H1 (cell line): Measurements from ENCODE around the gene IFITM10. TPM values are rescaled to one million over a fixed set of nuclear protein-coding genes. Genes with fewer than 3 reads are reported as not detected.
"Not testable (repeated sequence)": the region's sequence is repeated elsewhere in the genome, so short reads cannot be mapped to it uniquely, and the experiment has no call there.

Experiments
- CTCF ChIA-PET: fragments of 300-600 bp; sonication (Branson Sonifier 250); formaldehyde crosslinking; loops from one replicate; lab custom pipeline; 2021; ENCODE audit not compliant: partially characterized antibody; lab: Charles Lee
- POLR2A ChIA-PET: fragments of 300-600 bp; sonication (Branson Sonifier 250); formaldehyde crosslinking; loops from one replicate; lab custom pipeline; 2021; ENCODE audit warnings: inconsistent platforms; ENCODE audit not compliant: partially characterized antibody; lab: Charles Lee
- DNase-seq, 2 experiments: peaks; one replicate each; pipeline versions ENCODE4 v3.0.0 to v3.0.0-alpha.2; 2010 to 2022; ENCODE audit warnings: low spot score in 2 of 2, low read depth in 1 of 2, mixed read lengths in 1 of 2
- FAIRE-seq: peaks from 2 replicates; lab custom pipeline; 2011; peaks lifted over from hg19 to GRCh38; lab: Jason Lieb, UNC
- H2AFZ ChIP-seq: 2 replicates; pipeline ENCODE4 v1.8.1; 2012; ENCODE audit warnings: low read length, inconsistent platforms
- H2AK5ac ChIP-seq: 2 replicates; pipeline ENCODE4 v1.6.1; 2013; ENCODE audit warnings: low read depth, low read length
- H2BK120ac ChIP-seq: replicated peaks from 2 replicates; pipeline ENCODE3; 2013; ENCODE audit warnings: low read depth, low read length, inconsistent platforms
- H2BK12ac ChIP-seq: 2 replicates; pipeline ENCODE4 v1.6.1; 2013; ENCODE audit warnings: low read depth, low read length
- H2BK15ac ChIP-seq: 2 replicates; pipeline ENCODE4 v1.6.1; 2013; ENCODE audit warnings: low read length
- H2BK20ac ChIP-seq: 2 replicates; pipeline ENCODE4 v1.6.1; 2013; ENCODE audit warnings: low read length
- H2BK5ac ChIP-seq: 2 replicates; pipeline ENCODE4 v1.6.1; 2013; ENCODE audit warnings: low read depth, low read length
- H3K14ac ChIP-seq: 2 replicates; pipeline ENCODE4 v1.6.1; 2013; ENCODE audit warnings: inconsistent platforms; ENCODE audit not compliant: insufficient read length
- H3K18ac ChIP-seq: 2 replicates; pipeline ENCODE4 v1.6.1; 2013; ENCODE audit warnings: low read length; ENCODE audit errors: extremely low read depth
- H3K23ac ChIP-seq: 2 replicates; pipeline ENCODE4 v1.6.1; 2013; ENCODE audit warnings: inconsistent platforms; ENCODE audit not compliant: insufficient read length
- H3K23me2 ChIP-seq: 2 replicates; pipeline ENCODE4 v1.6.1; 2013; ENCODE audit warnings: low read depth, low read length
- H3K27ac ChIP-seq: 2 replicates; pipeline ENCODE4 v1.6.1; 2011; ENCODE audit warnings: low read depth, low read length, inconsistent platforms
- H3K27me3 ChIP-seq, 4 experiments: replicated peaks in 1 of 4; 1 replicate in 1 of 4; 2 replicates in 3 of 4; pipeline versions ENCODE4 v1.6.1 to v1.8.1; 2011 to 2013; ENCODE audit warnings: low read length in 3 of 4, mild to moderate bottlenecking in 3 of 4, inconsistent platforms in 2 of 4, mixed read lengths in 2 of 4, moderate library complexity in 1 of 4; ENCODE audit not compliant: control insufficient read depth in 3 of 4, insufficient read depth in 3 of 4; ENCODE audit errors: extremely low read depth in 1 of 4
- H3K36me3 ChIP-seq, 4 experiments: 2 replicates each; pipeline versions ENCODE4 v1.6.1 to v1.8.1; 2011 to 2013; ENCODE audit warnings: mild to moderate bottlenecking in 4 of 4, low read length in 3 of 4, moderate library complexity in 2 of 4, control low read depth in 1 of 4, inconsistent platforms in 1 of 4; ENCODE audit not compliant: insufficient read depth in 4 of 4, control insufficient read depth in 2 of 4
- H3K4ac ChIP-seq: replicated peaks from 2 replicates; pipeline ENCODE3; 2013; ENCODE audit warnings: low read length, low read depth, mixed read lengths, inconsistent platforms; ENCODE audit not compliant: insufficient read length
- H3K4me1 ChIP-seq, 4 experiments: replicated peaks in 1 of 4; 1 replicate in 1 of 4; 2 replicates in 3 of 4; pipeline versions ENCODE4 v1.6.1 to v1.8.1; 2011 to 2013; ENCODE audit warnings: low read length in 3 of 4, inconsistent platforms in 2 of 4, mixed read lengths in 1 of 4; ENCODE audit not compliant: insufficient read depth in 4 of 4, control insufficient read depth in 3 of 4
- H3K4me2 ChIP-seq, 2 experiments: 2 replicates each; pipeline versions ENCODE4 v1.6.1 to v1.8.1; 2011 to 2013; ENCODE audit warnings: low read depth in 2 of 2, low read length in 2 of 2, control low read depth in 1 of 2, inconsistent platforms in 1 of 2, mild to moderate bottlenecking in 1 of 2; ENCODE audit not compliant: insufficient read depth in 1 of 2
- H3K4me3 ChIP-seq, 4 experiments: fragments of 200-600, 300-600 bp in 1 of 4; sonication (generic), shearing (Covaris generic), sonication (Bioruptor Twin) in 1 of 4; 2 replicates each; pipeline versions ENCODE4 v1.5.1 to v1.8.1; 2011 to 2016; ENCODE audit warnings: low read length in 4 of 4, low read depth in 3 of 4, control low read depth in 2 of 4, inconsistent platforms in 2 of 4, mild to moderate bottlenecking in 2 of 4, mixed read lengths in 1 of 4, moderate library complexity in 1 of 4; ENCODE audit not compliant: insufficient read depth in 2 of 4; ENCODE audit errors: extremely low read depth in 1 of 4
- H3K56ac ChIP-seq: replicated peaks from 2 replicates; pipeline ENCODE3; 2013; ENCODE audit warnings: low read depth, mild to moderate bottlenecking, mixed read lengths, low read length, inconsistent platforms; ENCODE audit not compliant: insufficient read length
- H3K79me1 ChIP-seq: 2 replicates; pipeline ENCODE4 v1.6.1; 2013; ENCODE audit warnings: low read depth, low read length, control low read depth
- H3K79me2 ChIP-seq, 2 experiments: 2 replicates each; pipeline versions ENCODE4 v1.6.1 to v1.8.1; 2012 to 2013; ENCODE audit warnings: low read length in 2 of 2, mild to moderate bottlenecking in 2 of 2, inconsistent platforms in 1 of 2; ENCODE audit not compliant: insufficient read depth in 2 of 2, control insufficient read depth in 1 of 2
- H3K9ac ChIP-seq, 4 experiments: replicated peaks in 1 of 4; 1 replicate in 1 of 4; 2 replicates in 3 of 4; pipeline versions ENCODE4 v1.6.1 to v1.8.1; 2011 to 2013; ENCODE audit warnings: low read depth in 3 of 4, low read length in 3 of 4, control low read depth in 2 of 4, mild to moderate bottlenecking in 2 of 4, moderate library complexity in 2 of 4, inconsistent platforms in 1 of 4; ENCODE audit errors: extremely low read depth in 1 of 4
- H3K9me3 ChIP-seq, 2 experiments: 2 replicates each; pipeline versions ENCODE4 v1.6.1 to v1.8.1; 2012 to 2013; ENCODE audit warnings: mild to moderate bottlenecking in 2 of 2, moderate library complexity in 2 of 2, control low read depth in 1 of 2, inconsistent platforms in 1 of 2, low read depth in 1 of 2, low read length in 1 of 2, mixed read lengths in 1 of 2; ENCODE audit not compliant: insufficient read depth in 2 of 2
- H4K20me1 ChIP-seq, 2 experiments: replicated peaks in 1 of 2; 2 replicates each; pipeline versions ENCODE3 to v1.8.1; 2011 to 2013; ENCODE audit warnings: inconsistent platforms in 2 of 2, low read length in 2 of 2, mild to moderate bottlenecking in 1 of 2; ENCODE audit not compliant: insufficient read depth in 2 of 2, control insufficient read depth in 1 of 2
- H4K5ac ChIP-seq: 2 replicates; pipeline ENCODE4 v1.6.1; 2013; ENCODE audit warnings: low read length, low read depth, mixed read lengths, inconsistent platforms; ENCODE audit not compliant: insufficient read length
- H4K8ac ChIP-seq: 2 replicates; pipeline ENCODE4 v1.8.0; 2013; ENCODE audit warnings: mild to moderate bottlenecking, moderate library complexity, low read length, inconsistent platforms; ENCODE audit not compliant: insufficient read depth; ENCODE audit errors: extremely low read depth
- H4K91ac ChIP-seq: replicated peaks from 2 replicates; pipeline ENCODE3; 2013; ENCODE audit warnings: low read length, mixed read lengths, inconsistent platforms; ENCODE audit not compliant: insufficient read length
- WGBS, 2 experiments: shearing (Covaris generic) in 1 of 2; methylation state at CpG; one replicate each; pipeline versions ENCODE4 v1.1.6 to v1.1.7; 2013 to 2015; ENCODE audit warnings: low lambda C conversion rate in 2 of 2, mixed read lengths in 2 of 2, inconsistent platforms in 1 of 2, low coverage in 1 of 2, missing lambda C conversion rate in 1 of 2; ENCODE audit not compliant: insufficient replicate concordance in 2 of 2, insufficient coverage in 1 of 2, insufficient read length in 1 of 2; ENCODE audit errors: extremely low coverage in 1 of 2, missing lambda C conversion rate in 1 of 2; 5-methylcytosine and 5-hydroxymethylcytosine counted together
- polyA plus RNA-seq, 7 experiments: library from polyadenylated mRNA; depleted of rRNA in 3 of 7; stranded (reverse) in 5 of 7; unstranded in 2 of 7; fragments of >200 nt in 5 of 7; fragments of 200-250 nt in 2 of 7; gene quantifications; 1 replicate in 5 of 7; 2 replicates in 1 of 7; 4 replicates in 1 of 7; pipeline versions ENCODE4 v1.2.1 to v1.2.3, GENCODE V29; 2011 to 2013; ENCODE audit warnings: missing spikeins in 2 of 7, mixed read lengths in 2 of 7
- total RNA-seq: library from RNA; stranded (reverse); fragmentation: NEBNext Ultra II Directional; extraction: Animal tissue kit (Norgen Biotek cat#: 25700); gene quantifications from 2 replicates; pipeline ENCODE4 v1.2.1, GENCODE V29; 2021

The IFITM10 gene
- total and polyA plus RNA-seq, 2 of the 8 experiments (the other 6 are each of a cell fraction or from before 2014, with no cell fraction given) = 0.08 to 0.22 TPM

- H2AFZ ChIP-seq, DNase-seq, H2BK12ac ChIP-seq, H4K8ac ChIP-seq, FAIRE-seq, H3K9ac ChIP-seq, H3K23ac ChIP-seq, H2AK5ac ChIP-seq, H3K27ac ChIP-seq, POLR2A ChIA-PET, H4K20me1 ChIP-seq, H3K4ac ChIP-seq, H3K23me2 ChIP-seq, H3K79me2 ChIP-seq, H4K5ac ChIP-seq, H3K18ac ChIP-seq, H3K9me3 ChIP-seq, H2BK5ac ChIP-seq, H3K4me2 ChIP-seq, H3K36me3 ChIP-seq, H3K27me3 ChIP-seq, H4K91ac ChIP-seq, H2BK120ac ChIP-seq, H3K4me3 ChIP-seq, H3K14ac ChIP-seq, H2BK20ac ChIP-seq, H3K56ac ChIP-seq, H3K79me1 ChIP-seq, H2BK15ac ChIP-seq: not testable (repeated sequence)
- CTCF ChIA-PET = interaction anchor here (0.7 to 1.4 kb wide), 2 partner anchors 17 to 63 kb away, joined by 3 to 4 read pairs; no protein-coding TSS in a partner anchor
- H3K4me1 ChIP-seq = peaks cover 5 to 16% (median 11%) of the 10 kb centered on the region in 4 experiments
- 87% methylated on average over 9 of the region's 9 CpGs; no CpG with 5 or more reads in 1 of the 2 experiments for WGBS, 2 experiments
These were observed 19.0 kb upstream of the IFITM10 start for GRCh38 chr11:1769304-1769936.
